ENCODE data around the gene NUP37.
A peak's percentile ranks its signal among the peaks of the same experiment; 100 is the strongest.

NUP37 gene

DNA sequence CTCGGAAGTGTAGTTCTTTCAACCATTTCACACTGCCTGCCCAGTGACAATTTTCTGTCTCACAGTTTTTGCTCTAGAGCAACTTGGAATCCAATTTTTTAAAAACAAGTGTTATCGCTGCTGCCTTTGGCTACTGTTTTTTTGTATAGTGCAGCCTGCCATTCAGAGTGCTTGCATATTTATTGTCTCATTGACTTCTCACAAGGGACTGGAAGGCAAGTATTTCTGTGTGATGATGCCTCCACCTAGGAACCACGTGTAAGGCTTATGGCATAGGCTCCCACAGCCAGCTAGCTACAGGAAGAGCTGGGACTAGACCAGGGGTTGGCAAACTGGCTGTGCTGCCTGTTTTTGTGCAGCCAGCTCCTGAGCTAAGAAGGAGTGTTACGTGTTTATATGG is 972 bp upstream of the NUP37 start:
- no peaks in the 10 kb centered on the region for H3K27me3 ChIP-seq (ENCODE audit: low read depth, low read length)
- peak overlapping the region; percentile 94 for H3K4me3 ChIP-seq (ENCODE audit: low read length)
- no peak for TF ChIP-seq EZH2phosphoT487 (IDR thresholded peaks at IDR 0.05; ENCODE audit: low read depth)
- TF ChIP-seq, protein P1, sequence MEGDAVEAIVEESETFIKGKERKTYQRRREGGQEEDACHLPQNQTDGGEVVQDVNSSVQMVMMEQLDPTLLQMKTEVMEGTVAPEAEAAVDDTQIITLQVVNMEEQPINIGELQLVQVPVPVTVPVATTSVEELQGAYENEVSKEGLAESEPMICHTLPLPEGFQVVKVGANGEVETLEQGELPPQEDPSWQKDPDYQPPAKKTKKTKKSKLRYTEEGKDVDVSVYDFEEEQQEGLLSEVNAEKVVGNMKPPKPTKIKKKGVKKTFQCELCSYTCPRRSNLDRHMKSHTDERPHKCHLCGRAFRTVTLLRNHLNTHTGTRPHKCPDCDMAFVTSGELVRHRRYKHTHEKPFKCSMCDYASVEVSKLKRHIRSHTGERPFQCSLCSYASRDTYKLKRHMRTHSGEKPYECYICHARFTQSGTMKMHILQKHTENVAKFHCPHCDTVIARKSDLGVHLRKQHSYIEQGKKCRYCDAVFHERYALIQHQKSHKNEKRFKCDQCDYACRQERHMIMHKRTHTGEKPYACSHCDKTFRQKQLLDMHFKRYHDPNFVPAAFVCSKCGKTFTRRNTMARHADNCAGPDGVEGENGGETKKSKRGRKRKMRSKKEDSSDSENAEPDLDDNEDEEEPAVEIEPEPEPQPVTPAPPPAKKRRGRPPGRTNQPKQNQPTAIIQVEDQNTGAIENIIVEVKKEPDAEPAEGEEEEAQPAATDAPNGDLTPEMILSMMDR (IDR thresholded peaks at IDR 0.05; ENCODE audit: low read depth, low read length) = no peak
- peak overlapping the region; percentile 99 for H3K4me2 ChIP-seq (ENCODE audit: low read length)
- H3K79me2 ChIP-seq (ENCODE audit: low read length) = peaks cover 61% of the 10 kb centered on the region
- peak overlapping the region; percentile 73 for H3K27ac ChIP-seq (ENCODE audit: low read length)
- H3K36me3 ChIP-seq (replicated peaks; ENCODE audit: low read depth, low read length) = peaks cover 30% of the 10 kb centered on the region
- H4K20me1 ChIP-seq (ENCODE audit: insufficient read depth, low read length) = no peaks in the 10 kb centered on the region
- peak overlapping the region; percentile 91 for H2AFZ ChIP-seq (ENCODE audit: low read depth, low read length)
- H3K4me1 ChIP-seq (ENCODE audit: low read length) = peaks cover 35% of the 10 kb centered on the region
- H3K9ac ChIP-seq (ENCODE audit: low read length) = peak overlapping the region; percentile 76
- H3K9me3 ChIP-seq (ENCODE audit: insufficient read depth, low read length) = no peaks in the 10 kb centered on the region

DNA sequence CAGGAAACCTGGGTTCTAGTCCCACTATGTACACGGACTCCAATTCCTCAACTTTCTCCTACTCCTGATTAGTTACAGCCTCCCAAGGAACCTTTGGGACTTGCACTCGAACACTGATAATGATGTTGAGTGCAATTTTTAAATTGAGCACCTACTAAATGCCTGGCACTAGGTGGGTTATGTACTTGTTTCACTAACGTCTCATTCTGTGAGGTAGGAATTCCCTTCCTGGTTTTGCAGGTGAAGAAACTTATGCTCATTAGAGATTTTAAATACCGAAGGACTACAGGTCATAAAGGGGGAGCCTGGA is 605 bp upstream of the NUP37 start:
- peak overlapping the region; percentile 76 for H3K9ac ChIP-seq (ENCODE audit: low read length)
- TF ChIP-seq, protein P1 (IDR thresholded peaks at IDR 0.05; ENCODE audit: low read depth, low read length) = no peak
- TF ChIP-seq EZH2phosphoT487 (IDR thresholded peaks at IDR 0.05; ENCODE audit: low read depth) = no peak
- H2AFZ ChIP-seq (ENCODE audit: low read depth, low read length) = peak overlapping the region; percentile 91
- peaks cover 29% of the 10 kb centered on the region for H3K36me3 ChIP-seq (replicated peaks; ENCODE audit: low read depth, low read length)
- H3K4me1 ChIP-seq (ENCODE audit: low read length) = peaks cover 35% of the 10 kb centered on the region
- H4K20me1 ChIP-seq (ENCODE audit: insufficient read depth, low read length) = no peaks in the 10 kb centered on the region
- H3K4me2 ChIP-seq (ENCODE audit: low read length) = peak overlapping the region; percentile 99
- H3K27me3 ChIP-seq (ENCODE audit: low read depth, low read length) = no peaks in the 10 kb centered on the region
- peak overlapping the region; percentile 73 for H3K27ac ChIP-seq (ENCODE audit: low read length)
- H3K9me3 ChIP-seq (ENCODE audit: insufficient read depth, low read length) = no peaks in the 10 kb centered on the region
- peaks cover 61% of the 10 kb centered on the region for H3K79me2 ChIP-seq (ENCODE audit: low read length)
- peak overlapping the region; percentile 94 for H3K4me3 ChIP-seq (ENCODE audit: low read length)

DNA sequence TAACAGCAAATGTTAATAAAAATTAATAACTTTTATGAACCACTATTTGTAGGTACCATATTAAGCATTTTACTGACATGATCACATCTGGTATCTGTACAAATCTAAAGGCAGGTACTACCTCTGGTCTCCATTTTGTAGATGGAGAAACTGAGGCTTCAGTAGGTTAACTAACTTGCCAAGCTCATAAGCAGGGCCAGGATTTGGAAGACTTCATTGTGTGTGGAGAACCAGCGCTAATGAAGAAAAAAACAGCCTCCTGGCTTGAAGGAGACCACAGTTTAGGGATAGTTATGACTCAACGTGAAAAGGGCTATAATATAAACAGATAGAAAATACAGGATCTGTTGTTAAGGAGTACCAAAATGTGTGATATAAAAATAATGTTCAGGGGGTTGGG is 1.0 kb downstream of the NUP37 start:
- Histone ChIP-seq H3K9me3 (ENCODE audit: insufficient read depth, low read length) (no peaks in the 10 kb centered on the region), H4K20me1 (ENCODE audit: insufficient read depth, low read length) (no peaks in the 10 kb centered on the region), H2AFZ (ENCODE audit: low read depth, low read length) (no peak overlapping the region), H3K27ac (ENCODE audit: low read length) (no peak overlapping the region), H3K36me3 (replicated peaks; ENCODE audit: low read depth, low read length) (peaks cover 27% of the 10 kb centered on the region), H3K9ac (ENCODE audit: low read length) (peak overlapping the region; percentile 76), H3K4me2 (ENCODE audit: low read length) (peak overlapping the region; percentile 85), H3K79me2 (ENCODE audit: low read length) (peaks cover 56% of the 10 kb centered on the region), H3K4me1 (ENCODE audit: low read length) (peaks cover 35% of the 10 kb centered on the region), H3K4me3 (ENCODE audit: low read length) (peak overlapping the region; percentile 94), H3K27me3 (ENCODE audit: low read depth, low read length) (no peaks in the 10 kb centered on the region)
- TF ChIP-seq EZH2phosphoT487 (IDR thresholded peaks at IDR 0.05; ENCODE audit: low read depth) = no peak
- TF ChIP-seq, protein P1 (IDR thresholded peaks at IDR 0.05; ENCODE audit: low read depth, low read length) = no peak

DNA sequence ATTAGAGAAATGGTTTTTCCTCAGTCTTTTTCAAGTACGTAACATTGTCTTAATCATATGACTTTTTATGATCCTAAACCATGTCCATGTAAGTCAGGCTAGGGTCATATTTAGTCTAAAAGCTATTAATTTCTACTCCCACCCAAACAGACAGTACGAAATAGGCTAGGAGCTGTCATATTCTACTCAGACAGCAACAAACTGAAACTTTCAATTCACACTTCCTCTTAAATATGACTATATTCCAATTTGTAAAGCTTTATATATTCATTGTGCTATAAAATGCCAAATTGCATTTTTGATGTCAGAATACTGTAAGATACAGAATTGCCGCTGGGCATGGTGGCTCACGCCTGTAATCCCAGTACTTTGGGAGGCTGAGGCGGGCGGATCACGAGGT is 3.5 kb downstream of the NUP37 start:
- H3K4me3 ChIP-seq (ENCODE audit: low read length) = no peak overlapping the region
- peaks cover 29% of the 10 kb centered on the region for H3K36me3 ChIP-seq (replicated peaks; ENCODE audit: low read depth, low read length)
- H4K20me1 ChIP-seq (ENCODE audit: insufficient read depth, low read length) = no peaks in the 10 kb centered on the region
- no peak overlapping the region for H2AFZ ChIP-seq (ENCODE audit: low read depth, low read length)
- H3K27ac ChIP-seq (ENCODE audit: low read length) = 0 out of 2 replicates have a peak overlapping the region, but pooled peaks have one; percentile 22
- H3K79me2 ChIP-seq (ENCODE audit: low read length) = peaks cover 31% of the 10 kb centered on the region
- no peak overlapping the region for H3K9ac ChIP-seq (ENCODE audit: low read length)
- no peaks in the 10 kb centered on the region for H3K9me3 ChIP-seq (ENCODE audit: insufficient read depth, low read length)
- H3K4me2 ChIP-seq (ENCODE audit: low read length) = peak overlapping the region; percentile 35
- peaks cover 23% of the 10 kb centered on the region for H3K4me1 ChIP-seq (ENCODE audit: low read length)
- no peaks in the 10 kb centered on the region for H3K27me3 ChIP-seq (ENCODE audit: low read depth, low read length)
- TF ChIP-seq, protein P1 (IDR thresholded peaks at IDR 0.05; ENCODE audit: low read depth, low read length) = no peak
- TF ChIP-seq EZH2phosphoT487 (IDR thresholded peaks at IDR 0.05; ENCODE audit: low read depth) = no peak
